Stimulated activated memory B cell treated with anti-CD40 and anti-IgM and Interleukin-4, amounts not matched to agents 10 μg/mL and 1 μg/mL and 100 μg/mL, for 72 hours (primary cell): ENCODE results near the gene CCL24.
A peak's percentile ranks its signal among the peaks of the same experiment; 100 is the strongest.
"Not testable (repeated sequence)": the region's sequence is repeated elsewhere in the genome, so short reads cannot be mapped to it uniquely, and the experiment has no call there.

Experiments
- ATAC-seq: fragments of 150-1000 bp; cut with Tn5 transposase; 2 replicates; pipeline ENCODE4 v1.10.0; 2021
- H3K27ac Mint-ChIP-seq: one replicate; pipeline ENCODE4 v1.8.0; 2022; ENCODE audit warnings: mild to moderate bottlenecking, mixed read lengths
- H3K27me3 Mint-ChIP-seq: one replicate; pipeline ENCODE4 v1.8.0; 2022; ENCODE audit warnings: mixed read lengths
- H3K36me3 Mint-ChIP-seq: one replicate; pipeline ENCODE4 v1.8.0; 2022; ENCODE audit warnings: mixed read lengths
- H3K4me1 Mint-ChIP-seq: one replicate; pipeline ENCODE4 v1.8.0; 2022; ENCODE audit warnings: mixed read lengths
- H3K4me3 Mint-ChIP-seq: one replicate; pipeline ENCODE4 v1.8.0; 2022; ENCODE audit warnings: mild to moderate bottlenecking, moderate library complexity, mixed read lengths
- H3K9me3 Mint-ChIP-seq: one replicate; pipeline ENCODE4 v1.8.0; 2022; ENCODE audit warnings: mixed read lengths

The CCL24 gene

DNA sequence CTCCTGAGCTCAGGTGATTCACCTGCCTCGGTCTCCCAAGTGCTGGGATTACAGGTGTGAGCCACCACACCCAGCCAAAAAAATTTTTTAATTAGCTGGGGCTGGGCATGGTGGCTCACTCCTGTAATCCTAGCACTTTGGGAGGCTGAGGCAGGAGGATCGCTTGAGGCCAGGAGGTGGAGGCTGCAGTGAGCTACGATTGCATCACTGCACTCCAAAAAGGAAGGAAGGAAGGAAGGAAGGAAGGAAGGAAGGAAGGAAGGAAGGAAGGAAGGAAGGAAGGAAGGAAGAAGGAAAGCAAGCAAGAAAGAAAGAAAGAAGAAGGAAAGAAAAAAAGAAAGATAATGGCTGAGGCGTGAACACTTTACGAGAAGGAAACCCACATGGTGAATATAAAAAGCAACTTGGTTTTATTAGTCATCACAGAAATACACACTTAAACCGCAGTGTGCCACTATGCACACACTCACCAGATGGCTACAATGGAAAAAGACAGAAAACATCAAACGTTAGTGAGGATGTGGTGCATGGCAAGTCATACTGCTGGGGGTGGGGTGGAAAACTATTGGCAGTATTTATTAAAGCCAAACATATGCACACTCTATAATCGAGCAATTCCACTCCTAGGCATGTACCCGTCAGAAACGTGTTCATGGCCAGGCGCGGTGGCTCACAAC lies 37.2 kb downstream of the CCL24 start:
- ATAC-seq, result peak; percentile 83
- H3K27ac Mint-ChIP-seq, result no peak overlapping the region
- peaks cover 25% of the 10 kb centered on the region for H3K27me3 Mint-ChIP-seq
- H3K4me3 Mint-ChIP-seq, result no peak overlapping the region
- no peaks in the 10 kb centered on the region for H3K9me3 Mint-ChIP-seq
- peaks cover 7% of the 10 kb centered on the region for H3K4me1 Mint-ChIP-seq
- no peaks in the 10 kb centered on the region for H3K36me3 Mint-ChIP-seq

DNA sequence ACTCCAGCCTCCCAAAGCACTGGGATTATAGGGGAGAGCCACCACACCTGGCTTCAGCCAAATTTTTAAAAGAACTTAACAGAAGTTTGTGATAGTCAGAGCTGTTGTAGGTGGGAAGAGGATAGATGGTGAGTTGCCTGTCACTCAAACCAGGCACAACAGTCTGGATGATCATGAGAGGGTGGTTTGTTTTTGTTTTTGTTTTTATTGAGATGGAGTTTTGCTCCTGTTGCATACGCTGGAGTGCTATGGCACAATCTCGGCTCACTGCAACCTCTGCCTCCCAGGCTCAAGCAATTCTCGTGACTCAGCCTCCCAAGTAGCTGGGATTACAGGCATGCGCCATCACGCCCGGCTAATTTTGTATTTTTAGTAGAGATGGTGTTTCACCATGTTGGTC lies 39.6 kb downstream of the CCL24 start:
- H3K36me3 Mint-ChIP-seq, H3K9me3 Mint-ChIP-seq, H3K27me3 Mint-ChIP-seq, H3K4me1 Mint-ChIP-seq, ATAC-seq, H3K4me3 Mint-ChIP-seq, H3K27ac Mint-ChIP-seq: not testable (repeated sequence)

DNA sequence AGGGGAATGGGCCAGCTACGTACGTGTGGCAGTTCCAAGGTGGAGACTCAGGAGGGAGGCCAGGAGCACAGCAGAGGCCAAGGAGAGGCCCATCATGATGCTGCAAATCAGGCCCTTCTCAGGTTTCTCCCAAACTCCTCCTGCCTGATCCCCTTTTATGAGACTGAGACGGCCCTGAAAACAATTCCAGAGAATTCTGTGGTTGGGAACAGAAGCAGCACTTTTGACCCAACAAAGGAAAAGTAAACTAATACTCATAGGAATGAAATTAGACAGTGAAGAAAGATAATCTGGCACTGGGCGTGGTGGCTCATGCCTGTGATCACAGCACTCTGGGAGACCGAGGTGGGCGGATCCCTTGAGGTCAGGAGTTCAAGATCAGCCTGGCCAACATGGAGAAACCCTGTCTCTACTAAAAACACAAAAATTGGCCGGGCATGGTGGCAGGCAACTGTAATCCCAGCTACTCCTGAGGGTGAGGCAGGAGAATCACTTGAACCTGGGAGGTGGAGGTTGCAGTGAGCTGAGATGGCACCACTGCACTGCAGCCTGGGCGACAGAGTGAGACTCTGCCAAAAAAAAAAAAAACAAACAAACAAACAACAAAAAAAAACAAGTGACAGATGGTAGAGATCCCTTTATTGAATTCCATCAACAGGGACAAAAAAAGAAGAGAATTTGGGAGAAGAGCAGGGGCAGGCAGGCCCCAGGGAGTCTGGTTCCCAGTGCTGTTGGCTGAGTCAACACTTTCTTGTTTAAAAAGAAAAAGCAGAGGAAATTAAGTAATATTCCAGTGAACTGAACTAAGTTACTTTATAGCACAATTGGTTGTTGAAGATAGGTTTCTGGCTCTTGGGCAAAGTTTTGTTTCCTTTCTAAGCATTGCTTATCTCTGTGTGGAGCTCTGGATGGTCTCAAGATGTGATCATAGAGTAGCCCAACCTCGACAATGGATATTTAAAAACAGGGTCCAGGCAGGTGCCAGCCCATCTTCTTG lies 41.2 kb downstream of the CCL24 start, which contains the start of gene CCL26:
Gene CCL26 (minus strand): TSS at position 131 of the 997 bp plus-strand sequence. CDS start 35 bp downstream, at position 96.
- Mint-ChIP-seq H3K27me3 (no peaks in the 10 kb centered on the region), H3K9me3 (no peaks in the 10 kb centered on the region), H3K4me1 (peaks cover 7% of the 10 kb centered on the region), H3K4me3 (no peak within 1 kb of the TSS), H3K27ac (no peak within 1 kb of the TSS), H3K36me3 (no peaks in the 10 kb centered on the region)
- ATAC-seq, result no peak

DNA sequence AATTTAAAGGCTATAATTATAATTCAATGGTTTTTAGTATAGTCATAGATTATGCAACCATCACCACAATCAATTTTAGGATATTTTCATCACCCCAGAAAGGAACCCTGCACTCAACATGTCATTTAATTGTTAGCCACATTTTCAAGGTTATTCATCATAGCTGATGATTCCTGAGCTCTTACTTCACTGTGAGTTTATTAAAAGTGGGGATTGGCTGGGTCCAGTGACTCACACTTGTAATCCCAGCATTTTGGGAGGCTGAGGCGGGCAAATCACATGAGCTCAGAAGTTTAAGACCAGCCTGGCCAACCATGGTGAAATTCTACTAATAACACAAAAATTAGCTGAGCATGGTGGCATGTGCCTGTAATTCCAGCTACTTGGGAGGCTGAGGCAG lies 42.4 kb downstream of the CCL24 start:
- no peak overlapping the region for H3K4me3 Mint-ChIP-seq
- peaks cover 1% of the 10 kb centered on the region for H3K4me1 Mint-ChIP-seq
- ATAC-seq, result no peak
- H3K9me3 Mint-ChIP-seq, result no peaks in the 10 kb centered on the region
- H3K27ac Mint-ChIP-seq, result no peak overlapping the region
- no peaks in the 10 kb centered on the region for H3K27me3 Mint-ChIP-seq
- H3K36me3 Mint-ChIP-seq, result no peaks in the 10 kb centered on the region

GRCh38 chr7:75762350-75762917 lies 51.2 kb downstream of the CCL24 start:
- no peaks in the 10 kb centered on the region for H3K9me3 Mint-ChIP-seq
- H3K4me3 Mint-ChIP-seq, result no peak overlapping the region
- peaks cover 6% of the 10 kb centered on the region for H3K4me1 Mint-ChIP-seq
- H3K36me3 Mint-ChIP-seq, result no peaks in the 10 kb centered on the region
- peak; percentile 76 for ATAC-seq
- no peaks in the 10 kb centered on the region for H3K27me3 Mint-ChIP-seq
- H3K27ac Mint-ChIP-seq, result peak overlapping the region; percentile 45

DNA sequence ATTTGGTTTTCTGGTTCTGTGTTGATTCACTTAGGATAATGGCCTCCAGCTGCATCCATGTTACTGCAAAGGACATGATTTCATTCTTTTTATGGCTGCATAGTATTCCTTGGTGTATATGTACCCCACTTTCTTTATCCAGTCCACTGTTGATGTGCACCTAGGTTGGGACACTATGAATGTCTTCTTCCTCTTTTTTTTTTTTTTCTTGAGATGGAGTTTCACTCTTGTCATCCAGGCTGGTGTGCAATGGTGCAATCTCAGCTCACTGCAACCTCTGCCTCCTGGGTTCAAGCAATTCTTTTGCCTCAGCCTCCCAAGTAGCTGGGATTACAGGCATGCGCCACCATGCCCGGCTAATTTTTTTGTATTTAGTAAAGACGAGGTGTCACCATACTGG lies 51.8 kb downstream of the CCL24 start:
- not testable (repeated sequence) for H3K4me3 Mint-ChIP-seq, H3K9me3 Mint-ChIP-seq, H3K4me1 Mint-ChIP-seq, H3K27me3 Mint-ChIP-seq, H3K36me3 Mint-ChIP-seq, ATAC-seq
- peak overlapping the region; percentile 45 for H3K27ac Mint-ChIP-seq
